ENCODE results near the gene PSAPL1.

DNA sequence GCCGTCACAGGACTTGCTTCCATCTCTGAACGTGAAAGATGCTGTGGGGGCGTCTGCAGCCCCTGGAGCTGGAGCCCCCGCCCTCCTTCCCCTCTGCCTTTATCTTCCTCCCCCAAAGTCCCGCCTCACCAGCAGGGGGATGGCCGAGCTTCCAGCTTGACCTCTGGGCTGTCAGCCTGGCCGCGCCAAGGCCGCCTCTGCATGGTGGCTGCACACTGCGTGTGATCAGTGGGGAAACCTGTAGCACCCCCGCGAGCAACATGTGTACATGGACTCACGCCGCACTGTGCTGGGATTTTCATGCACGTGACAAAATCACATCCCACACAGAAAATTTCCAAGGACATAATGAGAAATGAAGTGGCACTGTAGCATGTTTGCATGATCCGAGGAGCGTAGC is 26.5 kb upstream of the PSAPL1 start:
- TF ChIP-seq CTCF (IDR thresholded peaks at IDR 0.05) = no peak
- no peak for TF ChIP-seq ZFX (IDR thresholded peaks at IDR 0.05; ENCODE audit: borderline replicate concordance)

Measured in 22Rv1 (cell line).